Measurements from ENCODE around the gene MICU1.

The MICU1 gene

GRCh38 chr10:72515455-72515854 lies 110.4 kb downstream of the MICU1 start:
- TF ChIP-seq, protein P1, sequence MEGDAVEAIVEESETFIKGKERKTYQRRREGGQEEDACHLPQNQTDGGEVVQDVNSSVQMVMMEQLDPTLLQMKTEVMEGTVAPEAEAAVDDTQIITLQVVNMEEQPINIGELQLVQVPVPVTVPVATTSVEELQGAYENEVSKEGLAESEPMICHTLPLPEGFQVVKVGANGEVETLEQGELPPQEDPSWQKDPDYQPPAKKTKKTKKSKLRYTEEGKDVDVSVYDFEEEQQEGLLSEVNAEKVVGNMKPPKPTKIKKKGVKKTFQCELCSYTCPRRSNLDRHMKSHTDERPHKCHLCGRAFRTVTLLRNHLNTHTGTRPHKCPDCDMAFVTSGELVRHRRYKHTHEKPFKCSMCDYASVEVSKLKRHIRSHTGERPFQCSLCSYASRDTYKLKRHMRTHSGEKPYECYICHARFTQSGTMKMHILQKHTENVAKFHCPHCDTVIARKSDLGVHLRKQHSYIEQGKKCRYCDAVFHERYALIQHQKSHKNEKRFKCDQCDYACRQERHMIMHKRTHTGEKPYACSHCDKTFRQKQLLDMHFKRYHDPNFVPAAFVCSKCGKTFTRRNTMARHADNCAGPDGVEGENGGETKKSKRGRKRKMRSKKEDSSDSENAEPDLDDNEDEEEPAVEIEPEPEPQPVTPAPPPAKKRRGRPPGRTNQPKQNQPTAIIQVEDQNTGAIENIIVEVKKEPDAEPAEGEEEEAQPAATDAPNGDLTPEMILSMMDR (IDR thresholded peaks at IDR 0.05; ENCODE audit: low read depth, low read length, missing control alignments) = no peak
- DNase-seq (ENCODE audit: low read depth) = no peak
- in situ Hi-C loops (cut with HindIII; ENCODE audit: low sequenced_read_pairs) = no loop called here
- no peak overlapping the region for H3K4me3 ChIP-seq (ENCODE audit: low read depth, low read length)

- in situ Hi-C loops (cut with HindIII; ENCODE audit: low sequenced_read_pairs) = no loop called here
- TF ChIP-seq, protein P1 (IDR thresholded peaks at IDR 0.05; ENCODE audit: low read depth, low read length, missing control alignments) = no peak
- no peak for DNase-seq (ENCODE audit: low read depth)
- no peak overlapping the region for H3K4me3 ChIP-seq (ENCODE audit: low read depth, low read length)
Observed at GRCh38 chr10:72513910-72514309, 112.0 kb downstream of the MICU1 start.

DNA sequence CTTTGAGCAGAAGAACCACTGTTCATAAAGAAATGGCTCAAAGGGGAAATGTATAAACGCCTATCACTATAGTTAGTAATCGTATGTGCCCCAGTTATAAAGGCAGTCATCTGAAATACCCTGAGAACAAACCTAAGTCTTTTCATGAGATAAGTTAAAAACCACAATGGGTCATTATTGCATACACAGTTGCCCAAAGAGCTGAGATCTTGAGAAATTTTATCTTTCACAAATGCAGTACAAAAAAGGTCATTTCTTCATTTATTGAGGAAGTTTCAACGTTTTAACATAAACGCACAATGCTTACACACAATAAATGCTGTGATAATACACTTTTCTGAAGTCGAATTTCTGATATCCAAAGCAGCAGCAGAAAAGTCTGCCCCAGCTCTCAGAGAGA lies 114.4 kb downstream of the MICU1 start:
- no peak for DNase-seq (ENCODE audit: low read depth)
- H3K4me3 ChIP-seq (ENCODE audit: low read depth, low read length) = no peak overlapping the region
- TF ChIP-seq, protein P1 (IDR thresholded peaks at IDR 0.05; ENCODE audit: low read depth, low read length, missing control alignments) = no peak
- in situ Hi-C loops (cut with HindIII; ENCODE audit: low sequenced_read_pairs) = no loop called here

GRCh38 chr10:72509941-72510340 lies 115.9 kb downstream of the MICU1 start:
- in situ Hi-C loops (cut with HindIII; ENCODE audit: low sequenced_read_pairs) = no loop called here
- no peak for DNase-seq (ENCODE audit: low read depth)
- TF ChIP-seq, protein P1 (IDR thresholded peaks at IDR 0.05; ENCODE audit: low read depth, low read length, missing control alignments) = no peak
- no peak overlapping the region for H3K4me3 ChIP-seq (ENCODE audit: low read depth, low read length)

GRCh38 chr10:72509206-72509799 lies 116.6 kb downstream of the MICU1 start:
- DNase-seq (ENCODE audit: low read depth) = no peak
- no peak overlapping the region for H3K4me3 ChIP-seq (ENCODE audit: low read depth, low read length)
- TF ChIP-seq, protein P1 (IDR thresholded peaks at IDR 0.05; ENCODE audit: low read depth, low read length, missing control alignments) = no peak
- in situ Hi-C loops (cut with HindIII; ENCODE audit: low sequenced_read_pairs) = no loop called here

DNA sequence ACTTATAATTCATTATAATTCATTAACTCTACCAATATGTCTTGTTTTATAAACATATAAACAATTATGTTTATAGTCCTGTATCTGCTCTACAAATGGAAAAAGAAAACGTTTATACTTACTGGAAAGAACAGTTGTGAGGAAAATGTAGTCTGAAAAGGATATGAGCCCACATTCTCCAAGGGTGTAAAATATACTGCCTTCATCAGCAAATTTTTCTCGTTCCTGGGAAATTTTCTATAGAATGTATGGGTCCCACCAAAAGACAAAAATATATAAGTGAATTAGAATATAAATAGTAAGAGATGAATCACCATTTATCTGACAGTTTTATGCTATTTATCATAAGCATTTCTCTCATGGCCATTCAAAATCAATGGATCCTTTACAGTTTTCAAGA lies 117.8 kb downstream of the MICU1 start:
- TF ChIP-seq, protein P1 (IDR thresholded peaks at IDR 0.05; ENCODE audit: low read depth, low read length, missing control alignments) = no peak
- DNase-seq (ENCODE audit: low read depth) = no peak
- no peak overlapping the region for H3K4me3 ChIP-seq (ENCODE audit: low read depth, low read length)
- in situ Hi-C loops (cut with HindIII; ENCODE audit: low sequenced_read_pairs) = no loop called here

Data from astrocyte of the cerebellum (primary cell).